HG03280 (cell line): ENCODE results near the gene TMEM51.

Source experiments
- ATAC-seq: cut with Tn5 transposase; IDR thresholded peaks from one replicate; pipeline ENCODE4 v1.9.1; 2021; ENCODE audit warnings: mild to moderate bottlenecking, moderate library complexity; ENCODE audit not compliant: unreplicated experiment

The TMEM51 gene

GRCh38 chr1:15191770-15192169 is 38.2 kb downstream of the TMEM51 start:
- no peak for ATAC-seq

GRCh38 chr1:15192916-15193550 is 39.5 kb downstream of the TMEM51 start:
- ATAC-seq = no peak

DNA sequence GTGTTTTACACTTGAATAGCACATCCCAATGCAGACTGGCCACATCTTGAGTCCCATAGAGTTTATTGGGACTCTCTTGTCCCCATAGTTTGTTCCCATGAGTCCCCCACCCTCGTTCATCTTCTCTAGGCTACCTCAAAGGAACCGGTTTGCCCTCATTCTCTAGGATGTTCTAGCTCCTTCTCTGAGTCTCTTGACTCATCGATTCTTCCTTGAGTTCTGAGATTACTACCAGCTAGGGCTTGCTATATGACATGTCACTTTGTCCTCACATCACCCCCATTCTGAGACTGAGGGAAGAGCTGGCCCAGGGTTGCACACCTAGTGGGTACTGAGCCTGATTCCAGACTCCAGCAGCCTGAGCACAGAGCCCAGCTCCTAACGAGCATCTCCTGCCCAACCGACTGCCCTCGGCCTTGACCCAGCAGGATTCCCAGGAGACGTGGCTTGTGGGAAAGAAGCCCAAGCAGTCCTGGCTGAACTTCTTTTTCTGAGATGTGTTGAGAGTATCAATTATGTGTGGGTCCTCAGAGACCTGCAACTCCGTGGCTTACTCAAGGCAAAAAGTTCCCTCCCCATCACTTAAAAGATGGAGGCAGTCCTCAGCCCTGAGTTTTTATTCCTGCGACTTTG is 42.0 kb downstream of the TMEM51 start:
- ATAC-seq = no peak

GRCh38 chr1:15196069-15196468 is 42.5 kb downstream of the TMEM51 start:
- ATAC-seq = no peak

DNA sequence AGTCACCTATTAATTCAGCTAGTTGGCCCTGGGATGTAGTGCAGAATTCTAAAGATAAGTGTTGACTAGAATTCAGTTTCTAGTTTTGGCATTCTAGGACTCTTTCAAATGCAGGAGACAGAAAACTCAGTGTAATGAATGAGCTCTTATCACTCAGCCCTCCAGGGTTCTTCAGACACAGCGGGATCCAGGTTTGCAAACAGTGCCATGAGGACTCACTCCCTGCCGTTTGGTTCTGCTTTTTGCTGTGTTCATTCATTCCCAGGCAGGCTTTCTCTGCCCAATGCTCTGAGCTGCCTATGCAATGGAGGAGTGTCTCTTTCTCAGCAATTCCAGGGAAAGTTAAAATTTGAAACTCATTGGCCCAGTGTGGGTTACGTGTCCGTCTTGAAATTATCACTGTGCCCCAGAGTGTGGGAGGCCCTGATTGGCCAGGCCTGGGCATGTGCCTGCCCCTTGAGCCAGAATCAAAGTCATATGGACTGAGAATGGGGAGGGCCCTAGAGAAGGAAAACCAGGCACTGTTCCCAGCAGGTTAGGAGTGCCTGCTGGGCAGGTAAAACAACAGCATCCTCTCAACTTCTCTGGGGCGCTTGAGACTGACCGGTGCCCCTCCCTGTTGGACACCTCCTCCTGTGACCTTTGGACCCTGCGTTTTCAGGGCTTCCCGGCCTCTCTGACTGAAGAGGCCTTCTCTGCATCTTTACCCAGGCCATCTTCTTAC is 43.4 kb downstream of the TMEM51 start:
- ATAC-seq = no peak

DNA sequence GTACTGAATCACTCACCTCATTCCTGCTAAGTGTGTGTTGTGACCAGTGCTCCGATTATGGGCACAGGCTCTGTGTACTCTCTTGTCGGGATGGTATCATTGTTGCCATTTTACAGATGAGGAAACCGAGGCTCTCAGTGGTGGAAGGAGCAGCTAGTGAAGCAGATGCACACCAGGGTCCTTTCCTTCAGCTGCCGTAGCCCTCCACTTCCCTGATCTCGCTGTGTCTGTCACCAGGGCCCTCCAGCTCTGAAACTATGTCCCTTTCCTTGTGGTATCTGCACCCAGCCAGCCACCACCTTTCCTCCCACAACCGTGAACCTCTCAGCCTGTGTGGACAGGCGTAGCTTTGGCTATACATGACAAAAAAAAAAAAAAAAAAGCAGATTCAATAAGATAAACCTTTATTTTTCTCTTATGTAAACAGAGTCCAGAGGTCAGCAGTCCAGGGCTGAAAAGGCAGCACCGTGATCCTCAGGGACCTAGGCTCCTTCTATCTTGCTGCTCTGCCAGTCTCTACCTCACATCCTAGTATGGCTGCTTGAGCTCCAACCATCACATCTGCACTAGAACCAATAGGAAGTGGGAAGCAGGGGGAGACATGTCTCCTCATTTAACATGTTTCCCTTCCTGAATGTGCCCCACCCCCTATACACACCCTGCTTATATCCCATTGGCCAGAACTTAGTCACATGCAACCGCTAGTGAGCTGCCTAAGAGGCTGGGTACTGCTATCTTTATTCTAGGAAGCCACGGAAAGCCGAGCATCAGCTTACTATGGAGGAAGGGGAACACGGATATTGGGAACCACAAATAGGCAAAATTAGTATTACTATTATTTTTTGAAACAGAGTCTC is 44.3 kb downstream of the TMEM51 start:
- ATAC-seq = no peak

DNA sequence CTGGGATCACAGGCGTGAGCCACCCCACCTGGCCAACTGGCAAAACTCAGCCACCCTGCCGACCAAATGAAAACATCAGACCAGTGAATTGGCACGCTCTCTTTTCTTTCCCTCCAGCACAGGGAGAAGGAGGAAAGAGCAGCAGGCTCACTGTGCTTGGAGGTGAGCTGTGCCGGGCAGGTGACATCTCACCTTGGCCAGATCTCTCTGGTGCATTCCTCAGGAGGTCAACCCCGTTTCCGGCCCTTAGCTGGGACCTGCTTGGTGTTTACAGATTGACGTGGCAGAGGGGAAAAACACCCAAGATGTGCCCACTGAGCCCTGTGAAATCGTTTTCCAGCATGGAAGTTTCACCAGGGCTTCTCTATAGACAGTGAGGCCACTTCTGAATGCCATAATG is 45.1 kb downstream of the TMEM51 start:
- no peak for ATAC-seq

DNA sequence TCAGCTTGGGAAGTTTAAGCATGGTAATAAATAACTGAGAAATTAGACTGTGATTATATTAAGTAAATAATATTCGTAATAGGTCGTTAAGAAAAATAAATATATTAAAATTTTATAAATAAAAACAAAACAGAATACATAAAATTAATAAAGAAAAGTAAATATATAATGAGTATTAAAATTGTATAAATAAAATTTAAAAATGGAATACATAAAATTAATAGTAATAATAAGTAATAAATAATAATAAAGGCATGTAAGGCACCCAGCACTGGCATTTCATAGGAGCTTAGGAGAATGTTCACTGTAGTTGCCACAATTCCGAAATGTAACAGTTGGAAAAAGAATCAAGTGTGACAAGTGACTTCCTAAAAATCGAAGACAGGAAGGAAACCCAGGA is 47.7 kb downstream of the TMEM51 start:
- no peak for ATAC-seq

DNA sequence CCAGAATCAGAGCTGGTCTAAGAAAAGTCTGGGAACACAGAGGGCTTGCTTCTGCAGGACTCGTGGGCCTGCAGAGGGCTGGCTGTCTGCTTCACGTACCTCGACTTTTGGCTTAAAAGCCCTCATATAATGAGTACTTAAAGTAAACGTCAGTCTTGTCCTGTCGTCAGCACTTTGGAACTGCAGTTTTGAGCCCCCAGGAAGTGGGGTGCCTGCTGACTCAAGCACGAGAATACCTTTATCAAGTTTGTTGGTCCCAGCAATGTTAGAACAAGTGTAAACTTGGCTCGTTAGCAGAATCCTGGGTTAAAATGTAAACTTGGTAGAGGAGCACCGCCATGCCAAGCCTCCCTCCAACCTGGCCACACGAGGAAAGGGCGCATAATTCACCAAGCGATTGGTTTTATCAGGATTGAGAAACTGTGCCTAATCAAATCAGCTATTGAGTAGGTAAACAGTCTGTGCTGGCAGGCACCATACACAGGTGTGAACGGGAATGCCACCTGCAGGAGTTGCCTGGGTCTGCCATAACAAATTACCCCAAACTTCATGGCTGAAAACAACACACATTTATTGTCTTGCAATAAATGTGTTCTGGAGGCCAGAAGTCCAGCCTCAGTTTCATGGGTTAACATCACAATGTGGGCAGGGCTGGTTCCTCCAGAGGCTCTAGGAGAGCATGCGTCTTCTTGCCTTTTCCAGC is 48.5 kb downstream of the TMEM51 start:
- ATAC-seq = no peak

- ATAC-seq = no peak
These were observed 51.4 kb downstream of the TMEM51 start for GRCh38 chr1:15204931-15205330.

- ATAC-seq = no peak
These were observed 52.2 kb downstream of the TMEM51 start for GRCh38 chr1:15205586-15206346.

- ATAC-seq = no peak
These were observed 53.0 kb downstream of the TMEM51 start for GRCh38 chr1:15206418-15207030.

DNA sequence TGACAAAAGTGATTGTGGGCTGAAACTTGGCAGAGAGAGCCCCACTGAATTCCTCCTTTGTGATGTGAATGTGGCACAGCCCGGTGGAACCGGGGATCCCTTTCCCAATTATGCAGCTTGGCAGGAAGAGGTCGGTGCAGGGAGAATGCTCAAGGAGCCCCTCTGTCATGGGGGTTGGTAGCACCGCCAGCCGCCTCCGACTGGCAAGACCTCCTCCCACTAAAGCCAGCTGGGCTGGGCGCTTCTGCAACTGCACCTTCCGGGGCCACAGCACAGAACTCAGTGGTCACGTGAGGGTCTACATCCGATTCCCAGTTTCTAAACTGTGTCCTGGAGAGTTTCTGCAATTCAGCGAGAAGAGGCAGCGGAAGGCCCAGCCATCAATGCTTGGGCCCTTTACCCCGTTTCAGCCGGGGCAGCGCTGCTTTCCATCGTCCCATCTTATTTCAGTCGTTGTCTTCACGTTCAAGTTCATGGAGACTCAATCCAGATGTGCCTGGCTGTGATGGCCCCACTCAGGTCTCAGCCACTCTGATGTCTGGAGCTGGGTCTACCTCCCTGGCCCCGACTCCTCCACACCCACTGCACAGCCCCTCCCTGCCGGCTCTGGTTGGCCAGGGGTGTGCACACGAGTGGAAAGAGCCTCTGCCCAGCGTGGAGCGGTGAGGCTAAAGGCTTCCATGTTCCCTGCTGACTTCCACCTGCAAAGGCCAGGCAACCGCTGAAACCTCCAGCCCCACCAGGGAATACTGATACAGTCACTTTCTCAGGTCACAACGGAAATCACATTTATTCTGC is 53.7 kb downstream of the TMEM51 start:
- no peak for ATAC-seq

GRCh38 chr1:15207829-15208429 is 54.4 kb downstream of the TMEM51 start:
- ATAC-seq = no peak

DNA sequence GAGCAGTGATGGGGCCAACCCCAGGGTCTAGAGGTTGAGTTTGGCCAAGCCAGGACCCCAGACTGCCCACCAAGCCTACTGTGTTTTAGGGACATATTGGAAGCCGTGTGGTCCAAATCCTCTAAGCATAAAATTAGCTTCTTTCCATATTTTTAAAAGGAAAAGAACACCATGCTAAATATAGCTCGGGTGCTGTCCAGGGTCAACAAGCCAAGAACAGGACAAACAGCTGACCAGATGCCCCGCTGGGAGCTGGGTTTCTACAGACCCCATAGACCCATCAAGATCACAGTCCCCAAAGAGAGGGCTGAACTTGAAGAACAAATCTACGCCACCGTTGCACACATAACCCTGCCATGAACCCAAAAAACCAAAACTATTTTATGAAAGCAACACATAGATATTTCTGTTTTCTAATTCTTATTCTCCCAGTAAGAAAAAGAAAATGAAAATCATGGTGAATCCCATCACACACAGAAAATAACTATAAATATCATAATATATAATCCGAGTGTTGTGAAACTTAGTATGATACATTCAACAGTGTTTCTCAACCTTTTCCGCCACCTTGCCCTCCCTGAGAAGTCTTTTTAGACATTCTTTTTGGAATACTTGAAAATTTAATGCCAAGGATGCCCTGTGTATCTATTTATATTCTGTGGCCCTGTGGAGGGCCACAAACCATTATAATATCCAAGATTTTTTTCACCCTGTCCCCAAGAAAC is 57.3 kb downstream of the TMEM51 start:
- no peak for ATAC-seq

GRCh38 chr1:15211424-15211823 is 57.9 kb downstream of the TMEM51 start:
- ATAC-seq = no peak

DNA sequence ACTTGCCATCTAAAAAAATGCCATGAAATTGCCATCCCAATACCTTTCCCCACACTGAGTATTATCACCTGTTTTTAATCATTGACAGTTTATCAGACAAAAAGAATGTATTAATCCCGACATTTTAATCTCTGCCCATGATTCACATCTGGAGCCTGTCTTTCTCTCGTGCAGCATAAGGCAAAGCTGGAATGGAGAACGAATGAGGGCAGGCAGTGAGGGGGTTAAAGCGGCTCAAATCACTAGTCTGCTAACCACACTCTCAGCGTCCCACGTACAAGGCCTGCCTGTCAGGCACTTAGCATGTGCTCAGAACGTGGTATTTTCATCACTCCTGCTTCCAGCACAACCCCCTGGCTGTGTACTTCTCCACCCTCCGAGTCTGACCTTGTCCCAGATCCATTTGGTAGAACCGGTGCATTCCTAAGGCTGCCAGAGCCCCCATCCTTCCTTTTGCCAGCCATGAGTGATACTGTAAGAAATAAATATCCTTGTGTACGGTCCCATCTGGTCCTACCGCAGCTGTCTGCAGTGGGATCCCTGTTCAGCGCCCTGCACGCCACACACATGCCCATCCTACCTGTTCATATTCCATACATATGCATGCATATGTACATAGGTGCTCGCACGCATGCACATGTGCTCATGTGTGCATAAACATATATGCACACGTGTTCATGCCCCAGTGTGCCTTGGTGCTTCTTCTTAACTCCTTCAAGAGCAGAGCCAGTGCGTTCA is 58.8 kb downstream of the TMEM51 start:
- no peak for ATAC-seq
